Chondrocyte (in vitro differentiated cells): Measurements from ENCODE around the gene GPR160. TPM values are rescaled to one million over a fixed set of nuclear protein-coding genes. Genes with fewer than 3 reads are reported as not detected.
"Not testable (repeated sequence)": the region's sequence is repeated elsewhere in the genome, so short reads cannot be mapped to it uniquely, and the experiment has no call there.

Experiments used
- DNase-seq: peaks from one replicate; pipeline ENCODE4 v3.0.0; 2021; ENCODE audit warnings: mixed read lengths, low spot score
- H3K27ac Mint-ChIP-seq: one replicate; pipeline ENCODE4 v1.8.0; 2021; ENCODE audit warnings: mild to moderate bottlenecking, moderate library complexity, mixed read lengths; ENCODE audit not compliant: unreplicated experiment
- H3K27me3 Mint-ChIP-seq: 2 replicates; pipeline ENCODE4 v1.8.0; 2021; ENCODE audit warnings: low read depth, mixed read lengths
- H3K36me3 Mint-ChIP-seq: 2 replicates; pipeline ENCODE4 v1.8.0; 2021; ENCODE audit warnings: low read depth, mixed read lengths
- H3K4me1 Mint-ChIP-seq: 2 replicates; pipeline ENCODE4 v1.8.0; 2021; ENCODE audit warnings: low read depth, mild to moderate bottlenecking, mixed read lengths
- H3K4me3 Mint-ChIP-seq: one replicate; pipeline ENCODE4 v1.8.0; 2021; ENCODE audit warnings: mild to moderate bottlenecking, moderate library complexity, mixed read lengths; ENCODE audit not compliant: unreplicated experiment
- H3K9me3 Mint-ChIP-seq: 2 replicates; pipeline ENCODE4 v1.8.0; 2021; ENCODE audit warnings: low read depth, mixed read lengths
- CTCF ChIP-seq: fragments of 200-600 bp; sonication (generic); IDR thresholded peaks from 2 replicates; pipeline ENCODE4 v1.5.0; 2021; ENCODE audit warnings: antibody characterized with exemption, mild to moderate bottlenecking, moderate library complexity
- total RNA-seq: library from RNA; stranded (reverse); gene quantifications from 3 replicates; pipeline ENCODE4 v1.2.1, GENCODE V29; 2021

GPR160 gene
- total RNA-seq, 1 donor from 2014 or later, result 0.37 TPM

GRCh38 chr3:170108955-170109354 is 71.2 kb downstream of the GPR160 start:
- Mint-ChIP-seq H3K27ac (no peak overlapping the region), H3K27me3 (no peaks in the 10 kb centered on the region), H3K36me3 (peaks cover 18% of the 10 kb centered on the region), H3K4me3 (no peak overlapping the region), H3K4me1 (peaks cover 13% of the 10 kb centered on the region), H3K9me3 (no peaks in the 10 kb centered on the region)
- no peak for DNase-seq
- TF ChIP-seq CTCF, result no peak

- Mint-ChIP-seq H3K27ac (no peak overlapping the region), H3K4me1 (peaks cover 13% of the 10 kb centered on the region), H3K4me3 (no peak overlapping the region), H3K9me3 (no peaks in the 10 kb centered on the region), H3K27me3 (no peaks in the 10 kb centered on the region), H3K36me3 (peaks cover 20% of the 10 kb centered on the region)
- no peak for TF ChIP-seq CTCF
- DNase-seq, result no peak
Measured at GRCh38 chr3:170109579-170110293, 71.9 kb downstream of the GPR160 start.

- Mint-ChIP-seq H3K27ac (no peak overlapping the region), H3K36me3 (peaks cover 23% of the 10 kb centered on the region), H3K27me3 (no peaks in the 10 kb centered on the region), H3K4me3 (no peak overlapping the region), H3K9me3 (no peaks in the 10 kb centered on the region), H3K4me1 (peaks cover 13% of the 10 kb centered on the region)
- no peak for DNase-seq
- TF ChIP-seq CTCF, result no peak
Measured at GRCh38 chr3:170111147-170111771, 73.5 kb downstream of the GPR160 start.

- not testable (repeated sequence) for DNase-seq, H3K4me1 Mint-ChIP-seq, H3K27me3 Mint-ChIP-seq, H3K9me3 Mint-ChIP-seq, H3K27ac Mint-ChIP-seq, H3K4me3 Mint-ChIP-seq
- peaks cover 28% of the 10 kb centered on the region for H3K36me3 Mint-ChIP-seq
Measured at GRCh38 chr3:170114165-170114564, 76.4 kb downstream of the GPR160 start.

GRCh38 chr3:170117134-170117533 is 79.3 kb downstream of the GPR160 start:
- H3K9me3 Mint-ChIP-seq, result no peaks in the 10 kb centered on the region
- H3K27me3 Mint-ChIP-seq, result no peaks in the 10 kb centered on the region

More at GRCh38 chr3:170117134-170117533, 79.3 kb downstream of the GPR160 start:
- Mint-ChIP-seq H3K27ac (no peak overlapping the region), H3K4me1 (no peaks in the 10 kb centered on the region), H3K4me3 (no peak overlapping the region), H3K36me3 (peaks cover 30% of the 10 kb centered on the region)
- TF ChIP-seq CTCF, result peak; percentile 58
- no peak for DNase-seq
